Measurements from ENCODE around the gene KRT34.

DNA sequence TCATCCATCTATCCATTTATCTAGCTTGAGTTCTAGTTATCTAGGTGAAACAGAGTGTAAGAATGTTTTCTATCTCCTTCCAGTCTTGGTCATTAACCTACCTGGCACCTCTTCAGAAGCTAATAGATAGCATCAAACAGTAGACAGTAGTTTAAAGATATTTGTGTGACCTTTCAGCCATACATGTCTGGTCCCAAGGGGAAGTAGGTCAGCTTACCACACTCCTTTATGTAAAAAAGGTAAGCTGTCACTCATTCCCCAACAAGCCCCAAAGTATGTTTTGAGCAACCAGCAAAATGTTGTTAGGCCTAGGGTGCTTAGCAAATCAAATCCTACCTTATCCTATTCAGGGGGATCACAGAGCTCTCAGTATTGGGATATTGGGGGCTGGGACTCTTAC is 16.0 kb downstream of the KRT34 start:
- no peak for TF ChIP-seq EZH2 (IDR thresholded peaks at IDR 0.05; ENCODE audit: borderline replicate concordance)
- TF ChIP-seq CTCF (IDR thresholded peaks at IDR 0.05; ENCODE audit: poor library complexity) = no peak
- no peak for TF ChIP-seq EZH2phosphoT487 (IDR thresholded peaks at IDR 0.05; ENCODE audit: low read depth, severe bottlenecking, unreplicated experiment)

All from hepatocyte (in vitro differentiated cells).